ENCODE data around the gene PAXIP1.

DNA sequence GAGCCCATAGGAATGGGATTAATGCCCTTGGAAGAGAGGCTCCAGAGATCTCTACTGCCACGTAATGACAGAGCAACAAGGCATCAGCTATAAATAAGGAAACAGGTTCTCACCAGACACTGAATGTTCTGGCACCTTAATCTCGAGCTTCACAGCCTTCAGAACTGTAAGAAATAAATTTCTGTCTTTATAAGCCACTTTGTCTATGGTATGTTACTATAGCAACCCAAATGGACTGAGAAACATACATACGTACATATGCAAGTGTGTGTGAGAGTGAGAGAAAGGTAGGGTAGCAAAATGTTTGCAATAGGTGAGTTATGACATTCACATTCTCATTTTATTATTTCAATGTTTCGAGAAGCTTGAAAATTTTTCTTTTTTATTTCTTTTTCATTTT, 45.1 kb upstream of the PAXIP1 start:
- TF ChIP-seq CTCF (IDR thresholded peaks at IDR 0.05; ENCODE audit: insufficient read depth, low read length, poor library complexity, severe bottlenecking) (no peak), EZH2phosphoT487 (conservative IDR thresholded peaks at IDR 0.05; ENCODE audit: low read length) (no peak)

All from SU-DHL-6 (cell line).